Adrenal gland (tissue), 12 donors: ENCODE results near the gene EGR4. TPM values are rescaled to one million over a fixed set of nuclear protein-coding genes. Genes with fewer than 3 reads are reported as not detected.

Experiments
- DNase-seq, 7 donors: peaks; one replicate each; pipeline ENCODE4 v3.0.0-alpha.2; 2019 to 2020
- H3K27ac ChIP-seq, 5 donors: fragments of 200-600 bp; sonication (generic) in 4 of 5; 1 replicate in 3 of 5; 2 replicates in 2 of 5; pipeline versions ENCODE4 v1.5.1 to v1.8.0; 2016 to 2020; ENCODE audit warnings: mild to moderate bottlenecking in 1 of 5
- H3K27me3 ChIP-seq: fragments of 200-600 bp; 2 replicates; pipeline ENCODE4 v1.8.0; 2021
- H3K36me3 ChIP-seq, 2 donors: fragments of 200-600 bp; replicated peaks in 1 of 2; 1 replicate in 1 of 2; 2 replicates in 1 of 2; pipeline versions ENCODE4 v1.5.1 to v1.8.0; 2018 to 2022
- H3K4me1 ChIP-seq, 2 donors: fragments of 200-600 bp; replicated peaks in 1 of 2; 1 replicate in 1 of 2; 2 replicates in 1 of 2; pipeline versions ENCODE4 v1.5.1 to v1.8.0; 2018 to 2021
- H3K4me3 ChIP-seq, 4 donors: fragments of 200-600 bp; sonication (generic) in 3 of 4; one replicate each; pipeline ENCODE4 v1.5.1; 2016 to 2018
- H3K9me3 ChIP-seq, 3 donors: fragments of 200-600 bp; sonication (generic) in 1 of 3; replicated peaks in 1 of 3; 1 replicate in 2 of 3; 2 replicates in 1 of 3; pipeline versions ENCODE4 v1.5.1 to v1.8.0; 2016 to 2021
- POLR2A ChIP-seq, 2 donors: fragments of 450-650 bp; IDR thresholded peaks; one replicate each; pipeline ENCODE4 v1.6.1; 2017; ENCODE audit warnings: antibody characterized with exemption in 2 of 2, mild to moderate bottlenecking in 2 of 2, moderate library complexity in 1 of 2
- WGBS, 4 donors: extraction: QIAGEN DNeasy Blood & Tissue Kit in 2 of 4; methylation state at CpG; one replicate each; pipeline versions ENCODE4 v1.1.5 to v1.1.7; 2013 to 2017; 5-methylcytosine and 5-hydroxymethylcytosine counted together
- intact Hi-C, 2 donors: fragments of 100-400 bp; cut with DNase I; formaldehyde crosslinking; loops; one replicate each; pipeline versions ENCODE4 v1.14.1 to v1.15.0; 2022 to 2023
- polyA plus RNA-seq, 3 donors: library from polyadenylated mRNA; stranded (reverse); fragments of 200-250 nt in 2 of 3; fragments of 350-450 nt in 1 of 3; fragmentation: Illumina TruSeq in 1 of 3; extraction: RNeasy Lipid Tissue Mini Kit (QIAGEN cat#74804) in 1 of 3; gene quantifications; one replicate each; pipeline ENCODE4 v1.2.3, GENCODE V29; 2013 to 2014
- total RNA-seq, 9 donors: library from RNA; depleted of rRNA in 4 of 9; stranded (reverse); fragments of >200 nt in 4 of 9; fragments of 120-200 nt in 1 of 9; fragmentation: NEBNext Ultra II Directional in 1 of 9; extraction: Animal tissue kit (Norgen Biotek cat#: 25700) in 1 of 9; gene quantifications; one replicate each; pipeline versions ENCODE4 v1.1.0 to v1.2.4, GENCODE V29; 2013 to 2023
- TF ChIP-seq, protein P1 (sequence below), 6 experiments: fragments of 450-650 bp in 4 of 6; fragments of 200-600 bp in 2 of 6; sonication (generic) in 1 of 6; IDR thresholded peaks; 1 replicate in 5 of 6; 2 replicates in 1 of 6; pipeline versions ENCODE4 v1.5.1 to v1.8.0; 2016 to 2021; ENCODE audit warnings: antibody characterized with exemption in 6 of 6, mild to moderate bottlenecking in 2 of 6, moderate library complexity in 1 of 6
- donor health status: healthy with polysubstance abuse.
- donor health status: Bipolar disorder and iron deficiency.
- donor health status: DM: yes; HTN: yes; CAD: no.
- donor health status: DM: no; HTN: no; CAD: no.
- donor health status: DM: no; HTN: no; CAD: no.
- donor health status: DM: yes; HTN: yes; CAD: no.

Gene EGR4
- total and polyA plus RNA-seq, 12 donors = 0.20 to 0.32 (median 0.30) TPM; not detected in 9

DNA sequence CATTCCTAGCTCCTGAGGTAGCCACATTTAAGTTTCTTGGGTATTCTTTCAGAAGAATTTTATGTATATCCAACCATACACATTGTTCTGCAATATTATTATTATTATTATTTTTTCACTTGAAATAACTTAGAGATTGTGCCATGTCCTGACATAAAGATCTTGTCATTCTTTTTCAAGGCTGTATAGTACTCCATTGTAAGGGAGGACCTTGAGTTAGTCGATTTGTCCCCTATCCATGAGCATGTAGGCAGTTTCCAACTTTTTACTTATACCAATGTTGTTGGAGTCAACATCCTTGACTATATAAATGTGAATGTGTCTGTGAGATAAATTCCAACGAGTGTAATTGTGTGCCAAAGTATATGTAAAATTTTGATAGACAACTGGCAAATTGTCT is 891 bp upstream of the EGR4 start:
- WGBS, 4 donors = 76 to 86% (median 82%) methylated on average over 2 of the region's 2 CpGs
- intact Hi-C loops = no loop called here
- H3K36me3 ChIP-seq = no peaks in the 10 kb centered on the region
- no peak for TF ChIP-seq POLR2A (IDR thresholded peaks at IDR 0.05)
- TF ChIP-seq, protein P1, sequence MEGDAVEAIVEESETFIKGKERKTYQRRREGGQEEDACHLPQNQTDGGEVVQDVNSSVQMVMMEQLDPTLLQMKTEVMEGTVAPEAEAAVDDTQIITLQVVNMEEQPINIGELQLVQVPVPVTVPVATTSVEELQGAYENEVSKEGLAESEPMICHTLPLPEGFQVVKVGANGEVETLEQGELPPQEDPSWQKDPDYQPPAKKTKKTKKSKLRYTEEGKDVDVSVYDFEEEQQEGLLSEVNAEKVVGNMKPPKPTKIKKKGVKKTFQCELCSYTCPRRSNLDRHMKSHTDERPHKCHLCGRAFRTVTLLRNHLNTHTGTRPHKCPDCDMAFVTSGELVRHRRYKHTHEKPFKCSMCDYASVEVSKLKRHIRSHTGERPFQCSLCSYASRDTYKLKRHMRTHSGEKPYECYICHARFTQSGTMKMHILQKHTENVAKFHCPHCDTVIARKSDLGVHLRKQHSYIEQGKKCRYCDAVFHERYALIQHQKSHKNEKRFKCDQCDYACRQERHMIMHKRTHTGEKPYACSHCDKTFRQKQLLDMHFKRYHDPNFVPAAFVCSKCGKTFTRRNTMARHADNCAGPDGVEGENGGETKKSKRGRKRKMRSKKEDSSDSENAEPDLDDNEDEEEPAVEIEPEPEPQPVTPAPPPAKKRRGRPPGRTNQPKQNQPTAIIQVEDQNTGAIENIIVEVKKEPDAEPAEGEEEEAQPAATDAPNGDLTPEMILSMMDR (IDR thresholded peaks at IDR 0.05) = no peak
- peaks cover 49% of the 10 kb centered on the region for H3K27me3 ChIP-seq
- no peaks in the 10 kb centered on the region for H3K9me3 ChIP-seq
- no peak overlapping the region for H3K4me3 ChIP-seq
- peaks cover 8 to 28% of the 10 kb centered on the region in 2 donors for H3K4me1 ChIP-seq
- no peak overlapping the region for H3K27ac ChIP-seq
- no peak for DNase-seq

DNA sequence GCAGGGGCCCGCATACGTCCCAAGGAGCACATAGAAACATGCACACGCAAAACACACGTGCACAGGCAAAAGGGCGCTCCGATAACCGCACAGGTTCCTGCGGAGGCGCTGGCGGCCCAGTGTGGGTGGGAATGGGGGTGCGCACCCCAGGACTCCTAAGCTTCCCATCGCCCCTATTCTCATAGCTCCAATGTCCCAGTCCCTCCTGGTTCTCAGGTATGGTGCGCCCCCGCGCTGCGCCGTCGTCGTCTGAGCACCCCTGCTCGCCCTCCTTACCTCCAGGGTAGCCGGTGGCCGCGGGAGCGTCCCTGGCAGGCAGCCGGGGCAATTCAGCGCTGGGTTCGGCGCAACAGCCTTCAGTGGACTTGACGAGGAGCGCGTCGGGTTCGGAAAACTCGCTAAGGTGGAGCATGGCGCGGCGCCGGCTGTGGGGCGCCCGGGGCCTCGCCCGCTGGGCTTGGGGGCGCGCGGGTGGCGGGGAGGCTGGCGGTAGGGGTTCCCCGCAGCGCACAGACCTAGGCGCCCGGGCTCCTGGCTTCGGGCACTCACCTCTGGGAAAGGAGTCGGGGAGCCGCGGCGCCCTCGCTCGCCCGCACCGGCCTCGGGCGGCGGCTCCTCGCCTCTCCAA is 328 bp downstream of the EGR4 start:
- peak overlapping the region in 2 of 4 donors; percentile 19 to 57 for H3K4me3 ChIP-seq
- DNase-seq = no peak
- H3K36me3 ChIP-seq = no peaks in the 10 kb centered on the region
- peaks cover 8 to 28% of the 10 kb centered on the region in 2 donors for H3K4me1 ChIP-seq
- 2 to 7% (median 4%) methylated on average over 15 to 64 of the region's 64 CpGs for WGBS, 4 donors
- no peak overlapping the region for H3K27ac ChIP-seq
- no peaks in the 10 kb centered on the region for H3K9me3 ChIP-seq
- intact Hi-C loops = no loop called here
- no peak for TF ChIP-seq POLR2A (IDR thresholded peaks at IDR 0.05)
- TF ChIP-seq, protein P1 (IDR thresholded peaks at IDR 0.05) = no peak
- H3K27me3 ChIP-seq = peaks cover 49% of the 10 kb centered on the region

DNA sequence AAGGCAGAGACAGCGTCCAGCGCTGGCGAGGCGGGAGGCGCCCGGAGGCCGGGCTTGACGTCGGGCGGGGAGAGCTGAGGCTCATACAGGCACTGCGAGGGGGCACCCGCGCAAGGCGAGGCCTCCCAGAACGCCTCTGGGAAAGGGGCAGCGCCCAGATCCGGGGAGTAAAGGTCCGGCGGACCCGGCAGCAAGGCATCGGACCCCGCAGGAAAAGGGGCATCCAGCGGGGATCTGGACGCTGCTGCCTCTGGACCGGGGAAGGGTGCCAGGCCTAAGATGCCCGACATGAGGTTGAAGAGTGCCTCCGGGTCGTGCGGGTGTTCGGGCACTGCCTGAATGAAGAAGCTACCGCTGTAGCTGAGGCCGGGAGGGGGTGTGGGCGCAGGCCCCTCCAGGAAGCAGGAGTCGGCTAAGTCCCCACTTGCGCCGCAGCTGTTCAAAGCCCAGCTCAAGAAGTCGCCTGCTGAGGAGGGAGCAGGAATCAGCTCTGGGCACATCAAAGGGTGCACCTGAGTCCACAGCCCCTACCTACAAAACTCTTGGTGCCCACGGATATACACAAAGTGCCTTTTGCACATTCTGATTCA is 937 bp downstream of the EGR4 start:
- no peaks in the 10 kb centered on the region for H3K9me3 ChIP-seq
- H3K4me1 ChIP-seq = peaks cover 8 to 28% of the 10 kb centered on the region in 2 donors
- 5 to 13% (median 5%) methylated on average over 7 to 38 of the region's 38 CpGs for WGBS, 4 donors
- no peak overlapping the region for H3K27ac ChIP-seq
- no peak for DNase-seq
- TF ChIP-seq POLR2A (IDR thresholded peaks at IDR 0.05) = no peak
- TF ChIP-seq, protein P1 (IDR thresholded peaks at IDR 0.05) = no peak
- intact Hi-C loops = no loop called here
- H3K27me3 ChIP-seq = peaks cover 49% of the 10 kb centered on the region
- no peaks in the 10 kb centered on the region for H3K36me3 ChIP-seq
- no peak overlapping the region for H3K4me3 ChIP-seq

DNA sequence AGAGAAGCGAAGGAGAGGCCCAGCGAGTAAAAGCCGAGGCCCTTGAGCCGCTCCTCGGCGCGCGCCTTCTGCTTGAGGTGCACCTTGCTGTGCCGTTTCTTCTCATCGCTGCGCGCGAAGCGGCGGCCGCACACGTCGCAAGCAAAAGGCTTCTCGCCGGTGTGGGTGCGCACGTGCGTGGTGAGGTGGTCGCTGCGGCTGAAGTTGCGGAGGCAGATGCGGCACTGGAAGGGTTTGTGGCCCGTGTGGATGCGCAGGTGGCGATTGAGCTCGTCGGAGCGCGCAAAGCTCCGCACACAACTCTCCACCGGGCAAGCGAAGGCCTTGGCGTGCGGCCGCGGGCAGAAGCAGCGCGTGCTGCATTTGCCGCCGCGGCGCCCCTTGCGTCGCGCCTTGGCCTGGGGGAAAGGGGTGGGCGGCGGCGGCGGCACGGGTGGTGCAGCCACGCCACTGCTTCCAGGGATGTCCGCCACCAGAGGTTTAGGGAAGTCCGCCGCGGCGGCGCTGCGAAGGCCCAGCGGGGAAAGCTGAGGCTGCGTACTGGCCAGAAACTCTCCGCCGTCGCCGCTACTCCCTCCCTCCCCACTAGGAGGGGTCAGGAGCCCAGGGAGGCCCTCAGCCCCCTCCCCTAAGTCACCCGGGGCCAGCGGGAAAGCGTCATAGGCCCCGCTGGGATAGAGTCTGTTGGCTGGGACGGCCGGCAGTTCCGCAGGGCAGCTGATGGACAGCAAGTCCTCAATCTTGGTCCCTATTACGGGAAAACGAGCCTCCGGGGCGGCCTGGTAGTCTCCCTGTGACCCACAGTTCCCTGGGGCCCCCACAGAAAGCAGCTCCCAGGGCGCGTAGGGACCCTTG is 1.7 kb downstream of the EGR4 start:
- no peaks in the 10 kb centered on the region for H3K9me3 ChIP-seq
- no peak for DNase-seq
- no peak for TF ChIP-seq POLR2A (IDR thresholded peaks at IDR 0.05)
- TF ChIP-seq, protein P1 (IDR thresholded peaks at IDR 0.05) = no peak
- no peaks in the 10 kb centered on the region for H3K36me3 ChIP-seq
- peaks cover 8 to 28% of the 10 kb centered on the region in 2 donors for H3K4me1 ChIP-seq
- peak overlapping the region in 1 of 4 donors; percentile 19 for H3K4me3 ChIP-seq
- WGBS, 4 donors = 1 to 2% (median 1%) methylated on average over 10 to 82 of the region's 82 CpGs
- H3K27ac ChIP-seq = no peak overlapping the region
- intact Hi-C loops = no loop called here
- peaks cover 49% of the 10 kb centered on the region for H3K27me3 ChIP-seq
